HS-27A (cell line): Measurements from ENCODE around the gene TET3.

Experiments used
- DNase-seq: peaks from one replicate; pipeline ENCODE4 v3.0.0-alpha.2; 2012; ENCODE audit warnings: low read depth, missing footprints

The TET3 gene

DNA sequence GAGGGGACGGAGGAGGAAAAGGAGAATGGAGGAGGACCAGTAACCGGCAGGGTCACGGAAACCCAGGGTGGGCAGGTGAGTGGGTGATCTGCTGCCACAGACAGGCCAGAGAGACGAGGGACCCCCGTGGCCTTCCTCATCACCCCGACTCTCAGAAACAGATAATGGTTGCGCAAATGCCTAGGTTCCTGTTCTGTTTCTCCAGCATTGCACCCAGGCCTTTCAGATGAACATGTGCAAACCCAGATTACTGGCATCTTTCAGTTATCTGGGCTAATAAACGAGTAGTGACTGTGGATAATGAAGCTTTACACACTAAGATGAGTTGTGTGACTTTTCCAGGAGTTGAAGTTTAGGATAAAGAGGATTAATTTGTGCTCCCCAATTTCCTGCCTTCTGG is 46.5 kb downstream of the TET3 start:
- DNase-seq = no peak

DNA sequence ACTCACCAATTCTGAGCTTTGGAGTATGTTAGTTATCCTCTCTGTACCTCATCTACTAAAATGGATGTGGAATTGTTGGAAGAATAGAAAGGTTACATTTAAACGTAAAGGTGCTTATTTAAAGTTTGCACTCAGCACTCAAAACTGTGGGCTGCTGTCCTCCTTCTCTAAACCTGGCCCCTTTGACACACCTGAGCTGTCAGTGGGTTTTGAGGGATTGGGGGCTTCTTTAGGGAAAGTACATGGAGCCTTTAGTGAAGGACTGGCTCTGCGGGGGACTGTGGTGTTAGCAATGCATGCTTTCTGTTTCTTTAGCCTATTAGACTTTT is 47.2 kb downstream of the TET3 start:
- no peak for DNase-seq

DNA sequence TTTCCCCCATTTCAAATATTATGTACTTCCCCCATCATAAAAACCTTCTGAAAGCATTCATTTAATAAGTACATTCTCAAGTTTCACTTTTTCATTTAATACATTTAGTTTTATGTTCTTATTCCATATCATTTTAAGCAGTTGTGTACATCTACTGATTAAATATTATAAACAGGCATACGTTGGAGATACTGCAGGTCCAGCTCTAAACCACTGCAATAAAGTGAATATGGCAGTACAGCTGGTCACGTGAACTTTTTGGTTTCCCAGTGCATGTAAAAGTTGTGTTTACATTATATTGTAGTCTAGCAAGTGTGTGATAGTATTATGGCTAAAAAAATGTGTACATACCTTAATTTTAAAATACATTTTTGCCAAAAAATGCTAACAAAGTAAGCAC is 48.7 kb downstream of the TET3 start:
- no peak for DNase-seq
